ENCODE results near the gene NOVA2. TPM values are rescaled to one million over a fixed set of nuclear protein-coding genes. Genes with fewer than 3 reads are reported as not detected.

Gene NOVA2
- polyA plus RNA-seq, 1 of the 3 experiments (the other 2 are of a cell fraction): 1.9 TPM

DNA sequence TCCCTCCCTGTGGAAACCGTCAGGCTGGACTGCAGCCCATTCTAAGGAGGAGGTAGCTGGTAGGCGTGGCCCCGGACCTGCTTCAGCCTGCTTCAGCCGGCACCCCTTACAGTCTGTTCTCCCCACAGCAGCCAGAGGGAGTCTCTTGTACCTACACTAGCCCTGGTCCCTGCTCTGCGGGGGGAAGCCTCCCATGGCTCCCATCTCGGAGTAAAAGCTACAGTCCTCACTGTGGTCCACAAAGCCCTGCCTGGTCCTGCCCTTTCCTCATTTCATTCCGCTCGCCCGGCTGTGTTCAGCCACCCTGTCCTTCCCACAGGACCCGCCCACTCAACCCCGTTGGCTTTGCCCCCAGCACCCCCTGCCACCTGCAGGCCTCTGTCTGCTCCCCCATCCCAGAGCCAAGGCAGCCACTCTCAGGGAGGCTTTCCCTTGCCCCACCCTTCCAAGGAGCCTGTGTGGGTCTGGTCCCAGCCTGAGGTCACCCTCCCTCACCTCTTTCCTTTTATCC is 47.9 kb upstream of the NOVA2 start:
- no peaks in the 10 kb centered on the region for H3K9me3 ChIP-seq
- H3K27me3 ChIP-seq (ENCODE audit: insufficient read depth): no peaks in the 10 kb centered on the region
- POLR2A ChIA-PET: no interaction called here
- H4K20me1 ChIP-seq (ENCODE audit: insufficient read depth): peaks cover 20% of the 10 kb centered on the region
- H2AFZ ChIP-seq (ENCODE audit: low read depth): no peak overlapping the region
- WGBS (ENCODE audit: low lambda C conversion rate): 81% methylated on average over 7 of the region's 11 CpGs
- no peak overlapping the region for H3K27ac ChIP-seq (ENCODE audit: low read depth in 2 of 2, low read length in 1 of 2)
- H3K4me1 ChIP-seq (ENCODE audit: control insufficient read depth in 1 of 2, insufficient read depth in 2 of 2, low read depth in 1 of 2, low read length in 1 of 2): no peaks in the 10 kb centered on the region; a peak in 1 of 4 replicates
- TF ChIP-seq SMC3 (IDR thresholded peaks at IDR 0.05; ENCODE audit: low read depth, low read length) (no peak), JUND (IDR thresholded peaks at IDR 0.05) (no peak), YY1 (IDR thresholded peaks at IDR 0.05; ENCODE audit: low read depth) (no peak), FOSL2 (IDR thresholded peaks at IDR 0.05; ENCODE audit: borderline replicate concordance, low read depth) (no peak), NRF1 (IDR thresholded peaks at IDR 0.05; ENCODE audit: low read depth, low read length) (no peak)
- TF ChIP-seq, protein P1, sequence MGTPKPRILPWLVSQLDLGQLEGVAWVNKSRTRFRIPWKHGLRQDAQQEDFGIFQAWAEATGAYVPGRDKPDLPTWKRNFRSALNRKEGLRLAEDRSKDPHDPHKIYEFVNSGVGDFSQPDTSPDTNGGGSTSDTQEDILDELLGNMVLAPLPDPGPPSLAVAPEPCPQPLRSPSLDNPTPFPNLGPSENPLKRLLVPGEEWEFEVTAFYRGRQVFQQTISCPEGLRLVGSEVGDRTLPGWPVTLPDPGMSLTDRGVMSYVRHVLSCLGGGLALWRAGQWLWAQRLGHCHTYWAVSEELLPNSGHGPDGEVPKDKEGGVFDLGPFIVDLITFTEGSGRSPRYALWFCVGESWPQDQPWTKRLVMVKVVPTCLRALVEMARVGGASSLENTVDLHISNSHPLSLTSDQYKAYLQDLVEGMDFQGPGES (IDR thresholded peaks at IDR 0.05; ENCODE audit: low read depth, low read length): no peak
- TF ChIP-seq, protein P2, sequence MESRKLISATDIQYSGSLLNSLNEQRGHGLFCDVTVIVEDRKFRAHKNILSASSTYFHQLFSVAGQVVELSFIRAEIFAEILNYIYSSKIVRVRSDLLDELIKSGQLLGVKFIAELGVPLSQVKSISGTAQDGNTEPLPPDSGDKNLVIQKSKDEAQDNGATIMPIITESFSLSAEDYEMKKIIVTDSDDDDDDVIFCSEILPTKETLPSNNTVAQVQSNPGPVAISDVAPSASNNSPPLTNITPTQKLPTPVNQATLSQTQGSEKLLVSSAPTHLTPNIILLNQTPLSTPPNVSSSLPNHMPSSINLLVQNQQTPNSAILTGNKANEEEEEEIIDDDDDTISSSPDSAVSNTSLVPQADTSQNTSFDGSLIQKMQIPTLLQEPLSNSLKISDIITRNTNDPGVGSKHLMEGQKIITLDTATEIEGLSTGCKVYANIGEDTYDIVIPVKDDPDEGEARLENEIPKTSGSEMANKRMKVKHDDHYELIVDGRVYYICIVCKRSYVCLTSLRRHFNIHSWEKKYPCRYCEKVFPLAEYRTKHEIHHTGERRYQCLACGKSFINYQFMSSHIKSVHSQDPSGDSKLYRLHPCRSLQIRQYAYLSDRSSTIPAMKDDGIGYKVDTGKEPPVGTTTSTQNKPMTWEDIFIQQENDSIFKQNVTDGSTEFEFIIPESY (IDR thresholded peaks at IDR 0.05; ENCODE audit: borderline replicate concordance, low read depth): no peak
- TF ChIP-seq, protein P3, sequence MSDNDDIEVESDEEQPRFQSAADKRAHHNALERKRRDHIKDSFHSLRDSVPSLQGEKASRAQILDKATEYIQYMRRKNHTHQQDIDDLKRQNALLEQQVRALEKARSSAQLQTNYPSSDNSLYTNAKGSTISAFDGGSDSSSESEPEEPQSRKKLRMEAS (IDR thresholded peaks at IDR 0.05; ENCODE audit: low read depth): no peak
- TF ChIP-seq, protein P4, sequence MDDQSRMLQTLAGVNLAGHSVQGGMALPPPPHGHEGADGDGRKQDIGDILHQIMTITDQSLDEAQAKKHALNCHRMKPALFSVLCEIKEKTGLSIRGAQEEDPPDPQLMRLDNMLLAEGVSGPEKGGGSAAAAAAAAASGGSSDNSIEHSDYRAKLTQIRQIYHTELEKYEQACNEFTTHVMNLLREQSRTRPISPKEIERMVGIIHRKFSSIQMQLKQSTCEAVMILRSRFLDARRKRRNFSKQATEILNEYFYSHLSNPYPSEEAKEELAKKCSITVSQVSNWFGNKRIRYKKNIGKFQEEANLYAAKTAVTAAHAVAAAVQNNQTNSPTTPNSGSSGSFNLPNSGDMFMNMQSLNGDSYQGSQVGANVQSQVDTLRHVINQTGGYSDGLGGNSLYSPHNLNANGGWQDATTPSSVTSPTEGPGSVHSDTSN (IDR thresholded peaks at IDR 0.05): no peak
- H3K79me2 ChIP-seq (ENCODE audit: insufficient read depth): no peaks in the 10 kb centered on the region
- H3F3A ChIP-seq (replicated peaks; ENCODE audit: insufficient read depth): peaks cover 15% of the 10 kb centered on the region
- CTCF ChIA-PET: interaction anchor here (1.2 to 5.1 kb wide), 6 partner anchors 7 to 243 kb away, joined by 3 to 82 read pairs (median 4); no protein-coding TSS in a partner anchor
- no peaks in the 10 kb centered on the region for H3K9me2 ChIP-seq
- no peak overlapping the region for H3K4me3 ChIP-seq (ENCODE audit: low read depth in 2 of 2, low read length in 1 of 2)
- H3K9ac ChIP-seq: no peak overlapping the region
- no peaks in the 10 kb centered on the region for H3K36me3 ChIP-seq (replicated peaks in 1 of 2; ENCODE audit: control insufficient read depth in 1 of 2, insufficient read depth in 2 of 2, low read length in 1 of 2)
- H3K4me2 ChIP-seq: no peak overlapping the region
- no peak for DNase-seq

DNA sequence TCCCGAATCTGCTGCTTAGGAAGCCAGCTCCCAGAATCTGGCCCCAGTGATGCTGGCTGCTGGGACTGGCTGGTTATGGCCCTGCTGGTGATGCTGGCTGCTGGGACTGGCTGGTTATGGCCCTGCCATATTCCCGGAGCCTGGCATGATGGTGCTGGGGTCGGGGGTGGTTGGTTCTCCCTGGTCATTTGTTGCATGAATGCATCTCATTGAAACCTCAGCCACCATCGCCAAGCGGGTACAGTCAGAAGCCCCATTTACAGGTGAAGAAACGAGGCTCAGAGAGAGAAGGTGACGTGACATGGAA is 47.1 kb upstream of the NOVA2 start:
- Histone ChIP-seq H3K9me3 (no peaks in the 10 kb centered on the region), H3K4me3 (ENCODE audit: low read depth in 2 of 2, low read length in 1 of 2) (no peak overlapping the region), H3F3A (replicated peaks; ENCODE audit: insufficient read depth) (peaks cover 15% of the 10 kb centered on the region), H3K4me1 (ENCODE audit: control insufficient read depth in 1 of 2, insufficient read depth in 2 of 2, low read depth in 1 of 2, low read length in 1 of 2) (peaks cover 0 to 7% of the 10 kb centered on the region in 2 experiments; a peak in 1 of 4 replicates), H3K36me3 (replicated peaks in 1 of 2; ENCODE audit: control insufficient read depth in 1 of 2, insufficient read depth in 2 of 2, low read length in 1 of 2) (no peaks in the 10 kb centered on the region), H3K27me3 (ENCODE audit: insufficient read depth) (no peaks in the 10 kb centered on the region), H3K9ac (no peak overlapping the region), H4K20me1 (ENCODE audit: insufficient read depth) (peaks cover 26% of the 10 kb centered on the region), H2AFZ (ENCODE audit: low read depth) (no peak overlapping the region), H3K79me2 (ENCODE audit: insufficient read depth) (no peaks in the 10 kb centered on the region), H3K27ac (ENCODE audit: low read depth in 2 of 2, low read length in 1 of 2) (peak overlapping the region in 1 of 2 experiments; percentile 41; a peak in 1 of 4 replicates), H3K4me2 (no peak overlapping the region), H3K9me2 (no peaks in the 10 kb centered on the region)
- DNase-seq: no peak
- 83% methylated on average over 7 of the region's 7 CpGs for WGBS (ENCODE audit: low lambda C conversion rate)
- POLR2A ChIA-PET: no interaction called here
- TF ChIP-seq TEAD4 (IDR thresholded peaks at IDR 0.05; ENCODE audit: borderline replicate concordance, insufficient read depth): no peak
- no peak for TF ChIP-seq NRF1 (IDR thresholded peaks at IDR 0.05; ENCODE audit: low read depth, low read length)
- TF ChIP-seq TCF12 (IDR thresholded peaks at IDR 0.05): no peak
- TF ChIP-seq RFX5 (IDR thresholded peaks at IDR 0.05; ENCODE audit: low read length): no peak
- TF ChIP-seq, protein P1 (IDR thresholded peaks at IDR 0.05; ENCODE audit: low read depth, low read length): no peak
- TF ChIP-seq GABPA (IDR thresholded peaks at IDR 0.05; ENCODE audit: low read depth): no peak
- no peak for TF ChIP-seq JUND (IDR thresholded peaks at IDR 0.05)
- TF ChIP-seq CHD2 (IDR thresholded peaks at IDR 0.05; ENCODE audit: low read length, partially characterized antibody): no peak
- TF ChIP-seq MEF2A (IDR thresholded peaks at IDR 0.05; ENCODE audit: borderline replicate concordance, low read depth): no peak
- no peak for TF ChIP-seq GATA2 (CRISPR knock-in tag; IDR thresholded peaks at IDR 0.05)
- TF ChIP-seq EZH2phosphoT487 (IDR thresholded peaks at IDR 0.05; ENCODE audit: borderline replicate concordance, low read depth): no peak
- TF ChIP-seq, protein P5, sequence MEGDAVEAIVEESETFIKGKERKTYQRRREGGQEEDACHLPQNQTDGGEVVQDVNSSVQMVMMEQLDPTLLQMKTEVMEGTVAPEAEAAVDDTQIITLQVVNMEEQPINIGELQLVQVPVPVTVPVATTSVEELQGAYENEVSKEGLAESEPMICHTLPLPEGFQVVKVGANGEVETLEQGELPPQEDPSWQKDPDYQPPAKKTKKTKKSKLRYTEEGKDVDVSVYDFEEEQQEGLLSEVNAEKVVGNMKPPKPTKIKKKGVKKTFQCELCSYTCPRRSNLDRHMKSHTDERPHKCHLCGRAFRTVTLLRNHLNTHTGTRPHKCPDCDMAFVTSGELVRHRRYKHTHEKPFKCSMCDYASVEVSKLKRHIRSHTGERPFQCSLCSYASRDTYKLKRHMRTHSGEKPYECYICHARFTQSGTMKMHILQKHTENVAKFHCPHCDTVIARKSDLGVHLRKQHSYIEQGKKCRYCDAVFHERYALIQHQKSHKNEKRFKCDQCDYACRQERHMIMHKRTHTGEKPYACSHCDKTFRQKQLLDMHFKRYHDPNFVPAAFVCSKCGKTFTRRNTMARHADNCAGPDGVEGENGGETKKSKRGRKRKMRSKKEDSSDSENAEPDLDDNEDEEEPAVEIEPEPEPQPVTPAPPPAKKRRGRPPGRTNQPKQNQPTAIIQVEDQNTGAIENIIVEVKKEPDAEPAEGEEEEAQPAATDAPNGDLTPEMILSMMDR (IDR thresholded peaks at IDR 0.05): no peak
- no peak for TF ChIP-seq TAF1 (IDR thresholded peaks at IDR 0.05; ENCODE audit: borderline replicate concordance, low read depth, low read length)
- no peak for TF ChIP-seq FOSL2 (IDR thresholded peaks at IDR 0.05; ENCODE audit: borderline replicate concordance, low read depth)
- no peak for TF ChIP-seq SMC3 (IDR thresholded peaks at IDR 0.05; ENCODE audit: low read depth, low read length)
- TF ChIP-seq POLR2AphosphoS5 (IDR thresholded peaks at IDR 0.05; ENCODE audit: low read depth, low read length): no peak
- CTCF ChIA-PET: interaction anchor here (0.6 to 5.1 kb wide), 4 partner anchors 8 to 245 kb away, joined by 3 to 82 read pairs (median 4); no protein-coding TSS in a partner anchor
